HepG2 (cell line): Measurements from ENCODE around the gene NFE2L3. TPM values are rescaled to one million over a fixed set of nuclear protein-coding genes. Genes with fewer than 3 reads are reported as not detected.
A peak's percentile ranks its signal among the peaks of the same experiment; 100 is the strongest.

Experiments used
- BCL3 ChIP-seq: sonication (generic); formaldehyde crosslinking; IDR thresholded peaks from 2 replicates; pipeline ENCODE4 v1.5.1; 2020; ENCODE audit warnings: mild to moderate bottlenecking, missing genetic modification reagents, moderate library complexity
- BCL6 ChIP-seq: IDR thresholded peaks from 2 replicates; pipeline ENCODE4 v1.6.1; 2016; ENCODE audit warnings: missing genetic modification reagents, missing compliant biosample characterization
- GPBP1L1 ChIP-seq: sonication (generic); formaldehyde crosslinking; IDR thresholded peaks from 2 replicates; pipeline ENCODE4 v1.5.0; 2020; ENCODE audit warnings: mild to moderate bottlenecking, missing genetic modification reagents
- HMGA1 ChIP-seq: sonication (generic); formaldehyde crosslinking; conservative IDR thresholded peaks from 2 replicates; pipeline ENCODE4 v1.4.0; 2020; ENCODE audit warnings: missing genetic modification reagents
- IRF9 ChIP-seq: sonication (generic); formaldehyde crosslinking; IDR thresholded peaks from 2 replicates; pipeline ENCODE4 v1.8.0; 2022; ENCODE audit warnings: missing genetic modification reagents, mild to moderate bottlenecking, borderline replicate concordance
- MYC ChIP-seq: sonication (generic); formaldehyde crosslinking; IDR thresholded peaks from 2 replicates; pipeline ENCODE4 v1.9.0; 2021; ENCODE audit warnings: missing genetic modification reagents, borderline replicate concordance
- NFRKB ChIP-seq: fragments of 450-650 bp; IDR thresholded peaks from 2 replicates; pipeline ENCODE4 v1.6.1; 2017
- TCF12 ChIP-seq, 2 experiments: fragments of 450-650 bp in 1 of 2; sonication (generic) in 1 of 2; formaldehyde crosslinking in 1 of 2; IDR thresholded peaks; 2 replicates each; pipeline versions ENCODE4 v1.6.1 to v1.8.0; 2017 to 2022; ENCODE audit warnings: antibody characterized with exemption in 1 of 2, mild to moderate bottlenecking in 1 of 2, missing genetic modification reagents in 1 of 2, moderate library complexity in 1 of 2
- ZBTB42 ChIP-seq: sonication (generic); formaldehyde crosslinking; IDR thresholded peaks from 2 replicates; pipeline ENCODE4 v1.5.0; 2020; ENCODE audit warnings: mild to moderate bottlenecking, missing genetic modification reagents
- ZNF280B ChIP-seq: sonication (generic); formaldehyde crosslinking; IDR thresholded peaks from 2 replicates; pipeline ENCODE4 v1.5.0; 2020; ENCODE audit warnings: missing genetic modification reagents, mild to moderate bottlenecking, borderline replicate concordance
- ZNF280D ChIP-seq: sonication (generic); formaldehyde crosslinking; IDR thresholded peaks from 2 replicates; pipeline ENCODE4 v1.5.1; 2020; ENCODE audit warnings: mild to moderate bottlenecking, missing genetic modification reagents
- ZNF333 ChIP-seq: sonication (generic); formaldehyde crosslinking; IDR thresholded peaks from 2 replicates; pipeline ENCODE4 v1.4.0; 2020; ENCODE audit warnings: mild to moderate bottlenecking, missing genetic modification reagents, borderline replicate concordance
- ZNF687 ChIP-seq: sonication (generic); formaldehyde crosslinking; IDR thresholded peaks from 2 replicates; pipeline ENCODE4 v1.5.1; 2020; ENCODE audit warnings: mild to moderate bottlenecking, missing genetic modification reagents, moderate library complexity
- ZSCAN22 ChIP-seq: sonication (generic); formaldehyde crosslinking; IDR thresholded peaks from 2 replicates; pipeline ENCODE4 v1.4.0; 2020; ENCODE audit warnings: mild to moderate bottlenecking, missing genetic modification reagents
- polyA plus RNA-seq, 8 experiments: library from polyadenylated mRNA; depleted of rRNA in 3 of 8; stranded (reverse) in 7 of 8; unstranded in 1 of 8; fragments of >200 nt; fragmentation: Illumina TruSeq in 4 of 8; extraction: Trizol in 4 of 8; gene quantifications; 2 replicates each; pipeline versions ENCODE4 v1.2.1 to v1.2.3, GENCODE V29; 2011 to 2016; ENCODE audit warnings: low read depth in 4 of 8, missing spikeins in 1 of 8, mixed read lengths in 1 of 8; ENCODE audit not compliant: insufficient read depth in 1 of 8
- total RNA-seq, 5 experiments: library from RNA; depleted of rRNA; stranded (reverse); fragments of >200 nt; fragmentation: Illumina TruSeq; extraction: Trizol; gene quantifications; 2 replicates each; pipeline ENCODE4 v1.2.3, GENCODE V29; 2016; ENCODE audit warnings: low read depth in 1 of 5

NFE2L3 gene
- total and polyA plus RNA-seq, 2 of the 13 experiments (the other 11 are each of a cell fraction or from before 2014, with no cell fraction given): 11.4 to 19.4 TPM

- peak; percentile 57; the same call in 1 of the 2 replicates for TF ChIP-seq IRF9 (CRISPR knock-in tag)
- TF ChIP-seq TCF12 (IDR thresholded peaks at IDR 0.05): no peak
- peak; percentile 13; the same call in 1 of the 2 replicates for TF ChIP-seq TCF12 (CRISPR knock-in tag; IDR thresholded peaks at IDR 0.05)
- no peak; the same call in 1 of the 2 replicates for TF ChIP-seq BCL3 (CRISPR knock-in tag)
- no peak for TF ChIP-seq HMGA1 (CRISPR knock-in tag)
- no peak for TF ChIP-seq NFRKB
- TF ChIP-seq GPBP1L1 (CRISPR knock-in tag): no peak
- TF ChIP-seq BCL6: peak; percentile 52; the same call in 1 of the 2 replicates
- peak; percentile 60 for TF ChIP-seq MYC
- TF ChIP-seq ZBTB42: 0 out of 2 replicates have a peak, but pooled peaks have one; percentile 32
- TF ChIP-seq ZNF333 (CRISPR knock-in tag): 0 out of 2 replicates have a peak, but pooled peaks have one; percentile 26
- TF ChIP-seq ZNF280D (CRISPR knock-in tag): 0 out of 2 replicates have a peak, but pooled peaks have one; percentile 14
- TF ChIP-seq ZNF687 (CRISPR knock-in tag): peak; percentile 95
- TF ChIP-seq ZSCAN22 (CRISPR knock-in tag): 0 out of 2 replicates have a peak, but pooled peaks have one; percentile 39
- TF ChIP-seq ZNF280B (CRISPR knock-in tag): 0 out of 2 replicates have a peak, but pooled peaks have one; percentile 18
Observed at GRCh38 chr7:26200444-26201246, 48.6 kb downstream of the NFE2L3 start, which contains the start of gene HNRNPA2B1 (continued).
